HG03095 (cell line): Measurements from ENCODE around the gene CKAP5.
A peak's percentile ranks its signal among the peaks of the same experiment; 100 is the strongest.
"Not testable (repeated sequence)": the region's sequence is repeated elsewhere in the genome, so short reads cannot be mapped to it uniquely, and the experiment has no call there.

Experiments
- ATAC-seq: cut with Tn5 transposase; IDR thresholded peaks from one replicate; pipeline ENCODE4 v1.9.1; 2021; ENCODE audit warnings: moderate library complexity; ENCODE audit not compliant: unreplicated experiment

The CKAP5 gene

GRCh38 chr11:46855863-46856262 lies 9.8 kb upstream of the CKAP5 start:
- ATAC-seq, result no peak

DNA sequence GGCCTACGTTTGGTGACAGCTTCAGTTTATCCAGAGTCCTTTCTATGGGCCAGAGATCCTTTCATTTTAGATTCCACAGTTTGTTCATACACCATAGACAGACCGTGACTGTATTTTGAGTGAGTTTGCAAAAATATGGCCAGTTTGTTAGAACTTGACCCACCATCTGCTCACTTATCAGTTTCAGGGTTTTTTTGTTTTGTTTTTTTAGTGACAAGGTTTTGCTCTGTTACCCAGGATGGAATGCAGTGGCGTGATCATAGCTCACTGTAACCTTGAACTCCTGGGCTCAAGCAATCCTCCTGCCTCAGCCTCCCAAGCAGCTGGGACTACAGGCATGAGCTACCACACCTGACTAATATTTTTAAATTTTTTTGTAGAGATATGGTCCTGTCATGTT lies 9.1 kb upstream of the CKAP5 start:
- no peak for ATAC-seq

DNA sequence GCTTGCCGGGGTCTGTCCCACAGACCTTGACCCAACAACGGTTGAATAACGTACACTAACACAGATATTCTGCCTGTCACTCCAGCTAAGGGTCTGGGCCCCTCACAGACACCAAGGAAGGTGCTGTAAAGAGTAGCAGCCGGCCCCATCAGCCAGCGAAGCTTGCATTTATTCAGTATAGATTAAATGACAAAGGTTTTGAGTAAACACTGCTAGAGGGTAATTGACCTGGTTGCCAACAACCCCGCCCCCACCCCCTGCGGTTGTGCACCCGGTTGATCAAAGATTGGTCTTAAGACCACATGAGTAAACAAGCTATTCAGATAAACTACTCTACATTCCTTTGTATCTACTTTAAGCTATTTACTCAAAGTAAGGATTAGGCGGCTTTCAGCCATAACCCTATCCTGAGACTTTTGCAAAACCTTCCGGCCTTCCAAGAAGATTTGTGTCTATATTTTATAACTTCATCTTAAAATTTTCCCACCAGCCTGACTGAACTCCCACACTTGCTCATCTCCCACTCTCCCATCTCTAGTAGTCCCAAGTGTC lies 4.8 kb upstream of the CKAP5 start:
- ATAC-seq, result no peak

DNA sequence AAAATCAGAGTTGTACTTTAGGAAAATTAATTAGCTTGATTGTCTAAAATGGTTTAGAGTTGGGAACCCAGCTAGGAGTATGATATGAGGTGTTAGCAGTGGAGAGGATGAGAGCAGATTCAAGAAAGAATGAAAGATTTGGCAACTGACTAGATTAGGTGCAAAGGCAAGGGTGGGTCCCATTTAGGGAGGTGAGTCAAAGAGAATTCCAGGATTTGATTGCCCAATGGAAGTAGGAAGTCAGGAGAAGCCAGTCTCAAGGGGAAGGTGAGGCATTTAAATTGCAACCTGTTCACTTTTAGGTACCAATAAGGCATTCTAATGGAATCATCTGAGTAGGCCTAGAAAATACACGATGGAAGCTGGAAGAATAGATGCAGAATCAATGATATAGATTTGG lies 3.6 kb upstream of the CKAP5 start:
- no peak for ATAC-seq

DNA sequence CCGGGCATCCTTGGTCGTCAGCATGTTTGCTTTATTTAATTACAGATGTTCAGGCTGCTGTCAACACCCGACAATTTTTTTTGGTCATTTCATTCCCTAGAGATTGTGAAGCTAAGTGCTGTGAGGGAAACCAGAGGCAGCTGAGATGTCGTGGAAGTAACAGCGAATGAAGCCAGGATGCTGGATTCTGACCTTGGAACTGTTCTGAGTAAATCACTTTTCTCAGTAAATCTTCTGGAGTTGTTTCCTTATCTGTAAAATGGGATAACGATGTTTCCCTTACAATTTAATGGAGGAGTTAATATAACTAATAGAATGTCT lies 390 bp upstream of the CKAP5 start:
- peak; percentile 14 for ATAC-seq

DNA sequence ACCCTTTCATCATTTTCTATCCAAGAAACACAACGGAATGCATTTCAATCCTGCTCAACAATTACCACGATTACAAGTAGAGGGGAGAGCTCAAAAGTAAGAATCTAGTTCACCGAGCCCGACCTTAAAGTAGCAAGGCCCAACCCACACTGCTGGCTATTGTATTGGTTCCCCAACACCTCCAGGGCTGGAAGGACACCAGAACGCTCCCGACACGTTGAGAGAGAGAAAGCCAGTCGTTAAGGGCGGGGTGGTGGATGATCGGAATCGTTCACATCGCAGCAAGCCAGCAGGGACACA lies 690 bp downstream of the CKAP5 start:
- ATAC-seq, result no peak

GRCh38 chr11:46840116-46840515 lies 6.0 kb downstream of the CKAP5 start:
- no peak for ATAC-seq

DNA sequence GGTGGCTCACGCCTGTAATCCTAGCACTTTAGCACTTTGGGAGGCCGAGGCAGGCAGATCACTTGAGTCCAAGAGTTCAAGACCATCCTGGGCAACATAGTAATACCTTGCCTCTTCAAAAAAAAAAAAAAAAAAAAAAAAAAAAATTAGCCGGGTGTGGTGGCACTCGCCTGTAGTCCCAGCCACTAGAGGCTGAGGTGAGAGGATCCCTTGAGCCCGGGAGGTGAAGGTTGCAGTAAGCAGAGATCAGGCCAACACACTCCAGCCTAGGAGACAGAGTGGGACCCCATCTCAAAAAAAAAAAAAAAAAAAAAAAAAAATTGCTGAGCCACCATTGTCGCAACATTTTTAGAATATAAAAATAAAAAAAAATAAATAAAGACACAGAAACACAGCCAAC lies 7.6 kb downstream of the CKAP5 start:
- ATAC-seq, result no peak

- ATAC-seq, result no peak
Measured at GRCh38 chr11:46837860-46838259, 8.2 kb downstream of the CKAP5 start.

DNA sequence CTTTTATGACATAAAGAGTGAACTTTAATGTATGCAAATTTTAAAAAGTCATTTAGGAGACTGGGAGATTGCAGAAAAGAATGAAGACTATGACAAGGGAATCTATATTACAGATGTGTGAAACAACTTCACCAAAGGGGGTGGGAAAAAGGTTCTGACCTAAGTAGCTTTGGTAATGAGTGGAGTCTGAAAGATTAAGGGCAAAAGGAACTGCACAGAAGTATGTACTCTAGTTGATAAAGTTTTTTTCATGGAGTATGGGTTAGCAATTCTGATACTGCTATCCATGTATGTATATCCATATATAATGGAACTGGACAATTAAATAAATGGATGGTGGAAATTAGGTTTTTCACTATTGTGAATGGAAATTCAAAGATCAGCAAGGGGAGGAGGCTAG lies 9.2 kb downstream of the CKAP5 start:
- no peak for ATAC-seq

- no peak for ATAC-seq
Measured at GRCh38 chr11:46836431-46836830, 9.6 kb downstream of the CKAP5 start.

DNA sequence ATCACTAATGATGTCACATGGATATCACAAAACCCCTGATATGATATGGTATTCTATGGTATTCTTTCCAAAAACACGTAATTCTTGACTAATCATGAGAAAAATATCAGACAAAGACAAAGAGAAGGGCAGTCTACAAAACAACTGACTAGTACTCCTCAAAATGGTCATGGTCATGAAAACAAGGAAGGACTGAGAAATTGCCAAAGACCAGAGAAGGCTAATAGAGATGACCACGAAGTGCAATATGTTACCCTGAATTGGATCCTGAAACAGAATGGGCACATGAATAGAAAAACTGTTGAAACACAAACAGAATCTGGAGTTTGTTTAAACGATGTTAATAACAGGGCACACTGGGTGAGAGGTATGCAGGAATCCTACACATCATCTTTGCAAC lies 10.2 kb downstream of the CKAP5 start:
- ATAC-seq, result no peak

DNA sequence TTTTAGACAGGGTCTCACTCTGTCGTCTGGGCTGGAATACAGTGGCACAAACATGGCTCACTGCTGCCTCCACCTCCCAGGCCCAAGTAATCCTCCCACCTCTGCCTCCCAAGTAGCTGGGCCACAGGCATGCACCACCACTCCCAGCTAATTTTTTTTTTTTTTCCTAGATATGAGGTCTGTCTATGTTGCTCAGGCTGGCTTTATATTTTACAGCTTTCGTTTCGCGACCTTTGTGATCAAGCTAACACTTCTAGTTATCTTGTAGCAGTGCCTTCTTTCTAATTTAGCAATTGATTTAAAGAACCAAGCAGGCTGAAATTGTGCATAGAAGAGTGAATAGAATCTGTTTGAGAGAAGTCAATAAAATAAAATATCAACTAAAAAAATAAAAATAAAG lies 11.3 kb downstream of the CKAP5 start:
- no peak for ATAC-seq

GRCh38 chr11:46832511-46833214 lies 13.4 kb downstream of the CKAP5 start:
- ATAC-seq, result no peak

- no peak for ATAC-seq
Measured at GRCh38 chr11:46827995-46828394, 18.1 kb downstream of the CKAP5 start.

GRCh38 chr11:46826310-46827044 lies 19.6 kb downstream of the CKAP5 start:
- peak; percentile 97 for ATAC-seq

DNA sequence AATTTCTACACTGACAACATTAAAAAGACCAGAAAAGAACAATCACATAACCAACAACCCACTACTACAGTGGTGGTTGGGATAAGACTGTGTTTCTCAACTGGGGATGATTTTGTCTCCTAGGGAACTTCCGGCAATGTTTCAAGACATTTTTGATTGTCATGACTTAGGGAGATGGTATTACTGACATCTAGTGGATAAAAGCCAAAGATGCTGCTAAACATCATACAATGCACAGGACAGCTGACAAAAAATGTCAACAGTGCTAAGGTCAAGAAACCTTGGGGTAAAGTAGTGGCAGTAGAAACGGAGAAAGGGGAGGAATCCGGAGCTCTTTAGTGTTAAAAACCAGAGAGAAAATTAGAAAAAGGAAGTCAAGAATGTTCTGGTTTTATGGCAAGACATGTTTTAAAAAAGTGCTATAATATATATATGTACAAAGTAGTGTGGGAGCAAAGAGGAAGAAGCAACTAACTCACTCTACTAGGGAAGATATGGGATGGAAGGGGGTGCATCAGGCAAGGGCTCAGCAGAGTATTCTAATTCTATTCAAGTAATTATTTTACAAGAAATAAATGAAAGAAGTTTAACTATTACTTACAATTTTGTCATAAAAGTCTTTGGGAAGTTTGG lies 37.2 kb downstream of the CKAP5 start:
- ATAC-seq, result no peak

DNA sequence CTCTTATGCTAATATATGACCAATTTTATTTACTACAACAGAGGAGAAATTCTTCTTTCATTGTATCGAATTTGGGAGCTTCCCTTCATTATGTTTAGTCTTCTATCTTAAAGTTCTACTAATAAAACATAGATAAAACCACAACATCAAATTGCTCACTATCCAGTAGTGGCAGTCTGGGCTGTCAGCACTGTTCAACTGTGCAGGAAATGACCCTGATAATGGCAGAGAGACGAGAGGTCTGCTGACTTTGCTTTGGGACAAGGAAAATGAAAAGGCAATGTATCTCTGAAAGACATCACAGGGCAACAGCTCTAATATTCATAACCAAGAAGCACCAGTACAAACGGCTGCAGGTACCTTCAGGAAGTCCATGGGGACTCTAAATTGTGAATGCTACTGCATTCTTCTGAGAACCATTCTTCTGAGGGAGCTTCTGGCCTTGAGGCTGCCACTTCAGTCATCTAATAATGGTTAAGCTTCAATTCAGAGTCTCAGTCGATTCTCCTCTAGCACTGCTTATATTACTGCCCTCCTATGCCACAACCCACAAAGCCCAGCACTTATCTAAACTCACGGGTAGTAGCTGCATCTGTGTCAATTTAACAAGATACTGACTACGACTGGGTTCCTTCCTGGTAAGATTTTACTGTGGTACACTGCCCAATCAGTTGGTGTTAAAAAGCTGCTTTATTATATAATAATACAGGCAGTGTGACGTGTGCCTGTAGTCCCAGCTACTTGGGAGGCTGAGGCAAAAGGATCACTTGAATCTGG lies 44.2 kb downstream of the CKAP5 start:
- ATAC-seq, result no peak

DNA sequence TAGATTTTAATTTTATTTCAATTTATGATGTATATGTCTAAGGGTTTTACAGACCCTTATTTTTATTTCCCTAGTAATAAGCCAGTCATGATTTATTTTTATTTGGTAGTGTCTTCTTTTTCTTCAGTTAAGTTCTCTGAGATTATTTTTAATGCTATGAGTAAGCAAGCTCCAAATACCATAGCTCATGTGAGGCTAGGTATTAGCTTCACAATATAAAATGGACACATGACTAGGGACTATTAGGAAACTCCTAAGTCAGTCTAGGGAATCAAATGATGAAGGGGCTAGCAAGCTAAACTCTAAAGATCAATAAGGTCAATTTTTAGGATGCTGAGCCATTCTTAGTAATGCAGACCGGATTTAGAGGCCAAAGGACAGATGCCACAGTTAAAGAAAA lies 45.9 kb downstream of the CKAP5 start:
- ATAC-seq, result no peak

- not testable (repeated sequence) for ATAC-seq
Measured at GRCh38 chr11:46799725-46800124, 46.4 kb downstream of the CKAP5 start.

DNA sequence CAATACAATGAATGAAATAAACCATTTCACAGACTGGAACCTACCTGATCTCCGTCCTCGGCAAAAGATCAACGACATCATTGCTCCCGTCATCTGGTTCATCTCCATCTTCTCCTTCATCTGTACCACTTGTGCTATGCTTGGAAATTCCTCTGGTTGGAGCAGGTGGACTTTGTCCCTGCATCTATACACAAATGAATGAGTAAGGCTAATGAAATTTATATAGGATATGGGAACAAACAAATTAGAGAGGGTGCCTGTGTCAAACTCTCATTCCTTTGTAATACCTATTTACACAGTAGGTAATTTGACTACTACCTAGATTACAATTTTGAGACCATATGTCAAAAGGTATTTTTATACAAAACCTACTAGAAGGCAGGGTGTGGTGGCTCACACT lies 67.7 kb downstream of the CKAP5 start:
- ATAC-seq, result no peak

DNA sequence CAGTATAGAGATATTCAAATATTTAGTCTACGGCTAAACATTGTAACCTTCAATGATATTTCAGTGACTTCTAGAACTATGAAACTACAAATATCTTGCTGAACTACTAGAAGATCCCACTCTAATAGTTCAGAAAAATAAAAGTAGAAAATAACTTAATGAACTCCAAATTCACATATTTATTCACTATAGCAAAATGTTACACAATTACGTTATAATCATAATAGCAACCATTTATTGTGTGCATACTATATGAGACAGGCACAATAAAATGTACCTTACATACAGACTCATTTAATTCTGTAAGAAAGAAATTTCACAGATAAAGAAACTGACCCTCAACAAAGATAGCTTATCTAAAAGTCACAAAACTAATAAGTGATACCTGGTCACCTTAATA lies 69.2 kb downstream of the CKAP5 start:
- no peak for ATAC-seq
